ENCODE measurements around the gene MDH1.
"Not testable (repeated sequence)": the region's sequence is repeated elsewhere in the genome, so short reads cannot be mapped to it uniquely, and the experiment has no call there.

MDH1 gene

DNA sequence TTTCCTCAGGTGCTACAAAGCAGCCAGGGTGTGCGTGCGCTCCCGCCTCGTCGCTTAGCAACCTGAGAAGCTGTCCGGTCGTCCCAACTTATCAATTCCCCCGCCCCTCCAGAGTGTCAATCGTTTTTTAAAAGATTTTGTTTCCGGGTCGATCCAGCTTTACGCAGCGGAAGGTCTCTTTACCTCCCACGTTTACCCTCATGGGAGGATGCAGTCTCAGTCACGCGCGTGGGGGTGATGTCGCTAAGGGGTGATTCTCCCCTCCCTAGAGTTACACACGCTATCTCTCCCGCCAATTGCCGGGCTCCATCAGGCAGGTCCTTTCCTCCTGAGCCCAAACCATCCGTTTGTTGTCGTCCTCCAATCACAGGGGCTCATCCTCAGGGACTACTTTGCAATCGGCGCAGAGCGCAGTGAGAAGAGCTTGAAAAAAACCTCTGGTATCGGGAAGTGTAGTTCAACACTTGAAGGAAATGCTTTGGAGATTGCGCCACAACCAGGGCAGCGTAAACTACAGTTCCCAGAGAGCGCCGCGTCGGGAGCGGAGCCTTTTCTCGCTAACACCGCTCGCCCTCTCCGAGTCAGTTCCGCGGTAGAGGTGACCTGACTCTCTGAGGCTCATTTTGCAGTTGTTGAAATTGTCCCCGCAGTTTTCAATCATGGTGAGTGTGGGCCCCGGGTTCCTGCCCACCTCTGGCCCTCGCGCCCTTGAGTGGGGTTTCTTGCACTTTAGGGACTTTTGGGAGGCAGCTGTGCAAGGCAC, at the start of gene MDH1, which contains the start of gene WDPCP:
Gene MDH1 (plus strand): TSS at position 579 of the 763 bp plus-strand sequence. CDS start 81 bp downstream, at position 660.
Gene WDPCP (minus strand): TSS at position 93 of the 763 bp plus-strand sequence. CDS start 206 bp downstream, outside the sequence.
- DNase-seq: peak; percentile 93

DNA sequence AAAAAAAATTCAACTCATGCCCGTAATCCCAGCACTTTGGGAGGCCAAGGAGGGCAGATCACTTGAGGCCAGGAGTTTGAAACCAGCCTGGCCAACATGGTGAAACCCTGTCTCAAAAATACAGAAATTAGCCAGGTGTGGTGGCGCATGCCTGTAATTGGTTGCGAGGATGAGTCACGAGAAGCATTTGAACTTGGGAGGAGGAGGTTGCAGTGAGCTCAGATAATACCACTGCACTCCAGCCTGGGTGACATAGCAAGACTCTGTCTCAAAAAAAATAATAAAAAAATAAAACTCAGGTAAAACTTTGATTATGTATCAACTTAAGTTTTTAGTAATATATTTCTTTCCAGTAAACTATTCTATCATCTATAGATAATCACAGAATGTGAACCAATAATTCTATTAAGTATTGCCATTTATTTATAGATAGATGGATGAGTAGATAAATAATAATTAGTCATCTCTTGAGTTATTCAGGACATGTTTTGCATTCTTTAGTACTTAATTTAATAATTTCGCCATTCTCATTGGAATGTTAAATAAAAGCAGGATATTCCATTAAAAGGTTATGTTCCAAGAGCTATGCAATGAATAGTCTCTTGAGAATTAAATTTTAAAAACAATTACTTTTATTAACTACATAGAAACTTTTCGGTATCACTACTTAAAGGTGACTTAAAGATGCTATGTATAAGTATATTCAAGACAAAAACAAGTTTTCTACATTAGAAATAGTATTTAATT, 49.2 kb upstream of the MDH1 start:
- DNase-seq: no peak

DNA sequence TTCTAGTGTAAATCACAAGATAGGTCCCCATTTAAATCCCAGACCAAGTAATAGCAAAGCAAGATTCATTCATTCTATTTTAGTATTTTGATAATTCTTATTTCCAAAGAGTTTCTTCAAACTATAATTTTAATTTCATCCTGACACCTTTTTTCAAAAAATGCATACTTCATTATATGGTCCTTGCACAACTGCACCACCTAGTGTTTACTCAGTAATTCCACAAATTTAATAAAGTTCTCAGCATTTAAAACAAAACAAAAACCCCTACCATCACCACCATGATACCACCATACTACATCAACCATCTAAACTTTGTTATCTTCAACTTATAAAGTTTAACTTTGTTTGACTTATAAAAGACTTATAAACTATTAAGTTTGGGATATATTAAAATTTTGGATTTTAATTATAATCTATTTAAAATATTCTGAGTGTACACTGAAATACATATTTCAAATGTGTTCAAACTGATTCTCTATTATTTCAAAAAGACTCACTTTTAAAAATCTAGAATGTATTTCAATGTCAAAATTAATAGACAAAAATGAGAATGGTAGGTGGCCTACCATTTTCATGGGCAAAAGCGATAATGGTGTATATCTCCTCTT, 44.6 kb upstream of the MDH1 start:
- DNase-seq: no peak

DNA sequence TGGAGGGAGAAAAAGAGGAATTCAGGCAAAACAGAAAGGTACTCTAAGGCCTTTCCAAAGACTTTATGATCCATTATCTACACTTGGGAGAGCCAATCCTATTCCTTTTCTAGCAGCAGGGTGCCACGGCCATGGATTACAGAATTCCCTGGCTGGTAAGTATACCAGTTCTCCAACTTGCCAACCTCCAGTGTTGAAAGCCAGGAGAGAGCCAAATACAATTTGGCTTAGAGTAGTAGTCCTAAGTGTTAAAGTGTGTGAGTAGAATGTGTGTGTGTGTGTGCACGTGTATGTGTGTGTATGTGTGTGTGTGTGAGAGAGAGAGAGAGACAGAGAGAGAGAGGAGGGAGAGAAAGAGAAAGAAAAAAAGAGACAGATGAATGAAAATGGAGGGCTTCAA, 43.7 kb upstream of the MDH1 start:
- DNase-seq: no peak

DNA sequence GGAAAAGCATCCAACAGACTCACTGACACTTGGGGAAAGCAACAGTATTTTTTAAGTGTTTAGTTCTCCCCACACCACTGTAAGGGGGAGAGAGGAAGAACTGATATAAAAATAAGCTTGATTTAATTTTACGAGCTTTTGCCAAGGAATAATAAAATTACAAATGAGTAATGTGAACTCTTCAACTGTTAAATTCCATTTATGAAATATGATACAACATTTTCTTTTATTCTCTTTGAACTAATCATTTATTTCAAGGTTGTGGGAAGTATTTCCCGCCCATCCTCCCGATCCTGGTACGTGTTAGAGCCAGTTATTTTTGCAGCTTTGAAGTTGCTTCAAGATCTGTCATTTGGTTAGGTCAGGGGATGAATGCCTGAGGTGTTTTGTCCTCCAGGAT, 35.7 kb upstream of the MDH1 start:
- no peak for DNase-seq

DNA sequence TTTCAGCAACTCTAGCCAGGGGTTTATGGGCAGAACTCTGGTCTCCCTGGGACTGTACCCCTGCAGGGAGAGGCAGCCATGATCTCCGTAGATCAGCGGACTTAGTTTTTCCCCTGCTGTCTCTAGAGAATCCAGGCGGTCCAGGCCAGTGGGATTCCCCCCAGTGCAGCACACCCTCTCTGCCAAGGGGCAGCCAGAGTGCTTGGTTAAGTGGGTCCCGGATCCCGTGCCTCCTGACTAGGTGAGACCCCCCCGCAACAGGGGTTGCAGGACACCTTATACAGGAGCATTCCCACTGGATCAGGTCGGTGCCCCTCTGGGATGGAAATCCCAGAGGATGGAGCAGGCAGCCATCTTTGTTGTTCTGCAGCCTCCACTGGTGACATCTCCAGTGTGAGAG, 33.5 kb upstream of the MDH1 start:
- DNase-seq: no peak

DNA sequence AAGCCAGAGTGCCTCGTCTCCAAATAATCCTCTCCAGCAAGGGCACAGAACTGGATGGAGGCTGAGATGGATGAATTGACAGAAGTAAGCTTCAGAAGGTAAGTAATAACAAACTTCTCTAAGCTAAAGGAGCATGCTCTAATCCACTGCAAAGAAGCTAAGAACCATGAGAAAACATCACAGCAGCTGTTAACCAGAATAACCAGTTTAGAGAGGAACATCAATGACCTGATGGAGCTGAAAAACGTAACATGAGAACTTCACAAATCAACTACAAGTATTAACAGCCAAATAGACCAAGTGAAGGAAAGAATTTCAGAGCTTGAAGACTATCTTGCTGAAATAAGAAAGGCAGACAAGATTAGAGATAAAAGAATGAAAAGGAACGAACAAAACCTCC, 32.8 kb upstream of the MDH1 start:
- no peak for DNase-seq

DNA sequence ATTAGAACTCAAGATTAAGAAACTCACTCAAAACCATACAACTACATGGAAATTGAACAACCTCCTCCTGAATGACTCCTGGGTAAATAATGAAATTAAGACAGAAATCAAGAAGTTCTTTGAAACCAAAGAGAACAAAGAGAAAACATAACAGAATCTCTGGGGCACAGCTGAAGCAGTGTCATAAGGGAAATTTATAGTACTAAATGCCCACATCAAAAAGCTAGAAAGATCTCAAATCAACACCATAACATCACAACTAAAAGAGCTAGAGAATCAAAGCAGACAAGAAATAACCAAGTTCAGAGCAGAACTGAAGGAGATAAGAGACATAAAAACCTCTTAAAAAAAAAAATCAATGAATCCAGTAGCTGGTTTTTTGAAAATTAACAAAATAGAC, 30.9 kb upstream of the MDH1 start:
- not testable (repeated sequence) for DNase-seq

DNA sequence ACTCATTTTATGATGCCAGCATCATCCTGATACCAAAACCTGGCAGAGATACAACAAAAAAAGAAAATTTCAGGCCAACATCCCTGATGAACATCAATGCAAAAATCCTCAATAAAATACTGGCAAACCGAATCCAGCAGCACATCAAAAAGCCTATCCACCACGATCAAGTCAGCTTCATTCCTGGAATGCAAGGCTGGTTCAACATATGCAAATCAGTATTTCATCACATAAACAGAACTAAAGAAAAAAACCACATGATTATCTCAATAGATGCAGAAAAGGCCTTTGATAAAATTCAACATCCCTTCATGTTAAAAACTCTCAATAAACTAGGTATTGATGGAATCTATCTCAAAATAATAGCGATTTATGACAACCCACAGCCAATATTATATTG, 29.8 kb upstream of the MDH1 start:
- DNase-seq: not testable (repeated sequence)

DNA sequence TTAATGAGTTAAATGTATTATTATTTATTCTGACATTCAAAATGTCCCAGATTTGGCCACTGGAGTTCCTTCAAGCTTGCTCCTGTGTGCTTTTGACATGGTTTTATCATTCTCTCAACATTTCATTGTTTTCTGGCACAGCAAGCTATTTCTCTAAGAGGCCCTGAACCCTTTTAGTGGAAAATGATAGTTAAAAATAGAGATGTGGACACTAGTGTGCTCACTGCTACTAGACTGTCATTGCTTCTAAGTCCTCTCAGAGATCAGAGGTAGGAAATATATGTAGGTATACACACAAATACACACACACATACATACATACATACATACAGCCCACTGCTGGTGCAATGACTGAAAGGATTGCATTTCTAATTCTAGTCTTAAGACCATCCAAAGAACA, 26.0 kb upstream of the MDH1 start:
- DNase-seq: no peak

DNA sequence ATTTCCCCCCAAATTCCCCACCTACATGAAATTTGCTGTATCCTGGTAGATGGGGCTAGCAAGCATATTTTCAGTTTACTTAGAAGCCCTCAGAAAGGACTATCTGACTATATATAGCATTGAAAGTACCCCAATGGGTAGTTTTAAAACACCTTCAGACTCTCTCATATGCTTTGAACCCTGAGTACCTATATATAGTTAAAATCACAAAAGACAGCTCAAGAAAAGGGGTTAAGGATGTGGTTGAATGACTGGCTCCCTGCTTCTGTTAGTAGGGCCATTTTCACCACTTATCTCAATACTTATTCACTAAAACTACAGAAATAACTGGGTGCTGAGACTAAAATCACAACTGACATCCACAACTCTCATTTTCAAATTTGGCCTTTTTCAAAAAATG, 19.0 kb upstream of the MDH1 start:
- DNase-seq: no peak

DNA sequence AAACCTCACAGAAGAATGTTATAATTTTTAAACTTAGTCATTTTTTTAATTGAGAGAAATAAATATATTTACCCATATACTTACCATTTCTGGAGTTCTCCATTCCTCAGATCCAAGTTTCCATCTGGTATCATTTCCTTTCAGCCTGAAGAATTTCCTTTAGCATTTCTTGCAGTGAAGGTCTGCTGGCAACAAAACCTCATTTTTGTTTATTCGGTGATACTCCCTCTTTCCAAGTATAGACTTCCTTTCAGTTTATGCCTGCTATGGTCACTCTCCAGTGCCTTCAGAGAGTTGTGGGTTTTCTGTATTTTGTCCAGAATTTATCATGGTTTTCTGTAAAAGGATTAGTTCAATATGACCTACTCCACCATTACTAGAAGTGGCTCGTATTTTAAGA, 17.5 kb upstream of the MDH1 start:
- no peak for DNase-seq

DNA sequence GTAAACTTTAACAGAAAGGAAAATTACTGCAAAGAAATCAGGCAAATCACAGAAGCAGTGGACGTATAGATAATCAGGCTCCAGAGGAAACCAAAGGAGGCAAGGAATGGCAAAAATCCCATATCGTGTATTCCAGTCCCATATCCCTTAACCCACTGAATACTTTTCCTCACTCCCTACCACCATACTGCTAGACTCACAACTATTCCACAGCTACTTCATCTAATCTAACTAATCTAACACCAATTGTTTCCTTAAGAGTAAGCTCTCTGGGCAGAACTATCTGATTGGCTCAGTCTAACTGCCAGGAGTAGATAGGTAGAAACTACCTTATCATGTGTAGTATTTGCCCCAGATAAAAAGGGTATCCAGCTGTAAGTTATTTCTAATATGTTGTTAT, 16.8 kb upstream of the MDH1 start:
- DNase-seq: no peak

DNA sequence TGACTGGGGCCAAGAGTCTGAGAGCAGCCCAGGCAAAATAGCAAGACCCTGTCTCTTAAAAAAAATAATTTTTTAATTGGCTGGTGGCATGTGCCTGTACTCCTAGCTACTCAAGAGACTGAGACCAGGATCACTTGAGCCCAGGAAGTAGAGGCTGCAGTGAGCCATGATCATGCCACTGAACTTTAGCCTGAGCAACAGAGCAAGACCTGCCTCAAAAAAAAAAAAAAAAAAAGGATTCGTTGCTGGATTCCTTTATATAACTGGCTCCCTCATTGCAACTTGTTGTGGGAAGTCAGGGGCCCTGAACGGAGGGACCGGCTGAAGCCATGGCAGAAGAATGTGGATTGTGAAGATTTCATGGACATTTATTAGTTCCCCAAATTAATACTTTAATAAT, 15.7 kb upstream of the MDH1 start:
- not testable (repeated sequence) for DNase-seq

DNA sequence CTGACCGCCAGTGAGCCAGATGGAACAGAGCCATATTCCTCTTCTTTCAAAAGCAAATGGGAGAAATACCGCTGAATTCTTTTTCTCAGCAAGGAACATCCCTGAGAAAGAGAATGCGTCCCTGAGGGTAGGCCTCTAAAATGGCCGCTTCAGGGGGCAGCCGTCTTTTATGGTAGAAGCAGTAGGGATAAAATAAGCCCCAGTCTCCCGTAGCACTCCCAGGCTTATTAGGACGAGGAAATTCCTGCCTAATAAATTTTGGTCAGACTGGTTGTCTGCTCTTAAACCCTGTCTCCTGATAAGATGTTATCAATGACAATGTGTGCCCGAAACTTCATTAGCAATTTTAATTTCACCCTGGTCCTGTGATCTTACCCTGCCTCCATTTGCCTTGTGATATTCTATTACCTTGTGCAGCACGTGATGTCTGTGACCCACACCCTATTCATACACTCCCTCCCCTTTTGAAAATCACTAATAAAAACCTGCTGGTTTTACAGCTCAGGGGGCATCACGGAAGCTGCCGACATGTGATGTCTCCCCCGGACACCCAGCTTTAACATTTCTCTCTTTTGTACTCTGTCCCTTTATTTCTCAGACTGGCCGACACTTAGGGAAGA, 14.9 kb upstream of the MDH1 start:
- not testable (repeated sequence) for DNase-seq

DNA sequence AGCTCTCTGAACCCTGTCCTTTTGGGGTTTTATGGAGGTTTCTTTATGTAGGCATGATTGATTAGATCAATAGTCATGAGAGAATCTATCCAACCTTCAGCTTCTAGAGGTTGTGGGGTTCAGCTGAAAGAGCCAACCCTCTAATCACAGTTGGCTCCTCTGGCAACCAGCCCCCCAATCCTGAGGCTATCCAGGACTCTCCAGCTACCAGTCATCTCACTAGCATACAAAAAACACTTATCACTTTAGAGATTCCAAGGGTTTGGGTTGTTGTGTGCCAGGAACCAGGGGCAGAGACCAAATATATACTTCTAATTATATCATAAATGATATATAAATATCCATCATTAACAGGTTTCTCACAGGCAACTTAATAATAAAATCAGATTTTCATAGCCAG, 12.2 kb upstream of the MDH1 start:
- DNase-seq: no peak

DNA sequence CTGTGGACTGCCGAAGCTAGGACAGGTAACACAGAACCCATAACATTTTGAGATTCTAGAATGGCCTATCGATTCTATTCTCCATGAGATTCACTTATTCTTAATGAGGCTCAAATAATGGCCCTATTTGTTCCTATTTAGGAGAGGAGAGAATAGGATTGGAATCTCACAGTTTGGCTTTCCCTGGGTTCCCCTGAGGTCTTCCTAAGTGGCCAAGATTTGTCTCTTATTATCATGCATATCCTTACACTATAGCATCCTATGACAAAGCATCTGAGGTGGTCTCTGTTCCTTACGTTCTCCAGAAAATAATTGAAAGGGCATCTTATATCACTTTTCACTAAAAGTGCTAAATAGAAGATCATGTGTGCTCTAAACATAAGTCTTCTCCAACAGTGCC, 10.0 kb upstream of the MDH1 start:
- no peak for DNase-seq

DNA sequence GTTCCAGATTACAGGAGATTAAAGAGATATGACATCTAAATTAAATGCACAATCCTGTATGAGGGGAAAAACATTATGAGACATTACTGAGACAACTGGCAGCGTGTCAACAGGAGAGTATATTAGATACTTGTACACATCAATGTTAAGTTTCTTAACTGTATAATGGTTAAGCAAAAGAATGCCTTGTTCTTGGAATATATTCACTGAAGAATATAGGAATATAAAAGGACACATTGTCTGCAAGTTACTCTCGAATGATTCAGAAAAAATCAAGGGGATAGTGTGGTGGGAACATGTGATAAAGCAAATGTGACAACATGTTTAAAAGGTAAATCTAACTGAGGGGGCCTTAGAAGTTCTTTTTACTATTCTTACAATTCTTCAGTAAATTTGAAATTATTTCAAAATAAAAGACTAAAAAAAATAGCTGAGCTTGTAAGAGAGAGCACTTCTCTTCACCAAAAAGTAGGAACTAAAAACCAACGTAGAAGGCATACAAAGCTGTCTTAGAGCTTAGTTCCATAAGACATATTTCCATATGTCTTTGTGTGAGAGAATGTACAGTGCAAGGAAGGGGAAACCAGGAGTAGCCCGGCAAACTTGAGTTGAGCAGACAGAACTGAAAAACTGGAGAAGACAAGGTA, 8.0 kb upstream of the MDH1 start:
- DNase-seq: no peak

DNA sequence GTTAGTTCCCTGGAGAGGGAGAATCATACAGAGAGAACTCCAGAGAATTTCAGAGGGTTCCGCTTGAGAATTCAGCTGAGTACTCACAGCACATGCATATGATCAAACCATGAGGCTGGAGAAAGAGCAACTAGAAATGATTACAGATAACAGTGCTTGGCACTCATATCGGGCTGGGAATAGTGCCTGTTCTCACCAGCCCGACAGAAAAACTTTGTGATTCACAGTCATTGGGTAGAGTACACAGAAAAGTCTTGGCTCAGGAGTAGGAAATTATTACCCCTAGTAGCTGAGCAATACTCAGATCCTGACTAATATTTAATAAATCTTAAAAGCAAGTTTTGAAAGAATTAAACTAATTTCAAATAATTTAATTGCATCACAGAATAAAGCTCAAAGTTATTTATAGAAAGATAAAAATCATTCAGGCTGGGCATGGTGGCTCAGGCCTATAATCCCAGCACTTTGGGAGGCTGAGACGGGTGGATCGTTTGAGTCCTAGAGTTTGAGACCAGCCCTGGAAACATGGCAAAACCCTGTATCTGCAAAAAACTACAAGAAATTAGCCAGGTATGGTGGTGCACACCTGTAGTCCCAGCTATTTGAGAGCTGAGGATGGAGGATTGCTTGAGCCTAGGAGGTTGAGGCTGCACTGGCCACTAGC, 7.3 kb upstream of the MDH1 start:
- DNase-seq: no peak

DNA sequence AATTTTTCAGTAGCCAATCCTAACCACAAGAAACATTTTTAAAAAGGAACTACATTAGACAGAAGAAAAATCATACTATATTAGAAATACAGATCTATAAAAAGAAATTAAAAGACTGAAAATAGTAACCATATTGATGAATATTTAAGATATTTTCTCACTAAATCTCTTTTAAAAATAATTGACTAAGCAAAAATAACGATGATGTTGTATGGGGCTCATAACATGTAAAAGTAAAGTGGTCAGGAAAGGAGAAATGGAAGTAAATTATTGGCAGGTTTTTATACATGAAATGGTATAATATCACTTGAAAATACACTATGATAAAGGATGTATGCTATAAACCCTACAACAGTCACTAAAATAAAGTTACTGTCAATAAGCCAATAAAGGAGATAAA, 5.9 kb upstream of the MDH1 start:
- DNase-seq: no peak

DNA sequence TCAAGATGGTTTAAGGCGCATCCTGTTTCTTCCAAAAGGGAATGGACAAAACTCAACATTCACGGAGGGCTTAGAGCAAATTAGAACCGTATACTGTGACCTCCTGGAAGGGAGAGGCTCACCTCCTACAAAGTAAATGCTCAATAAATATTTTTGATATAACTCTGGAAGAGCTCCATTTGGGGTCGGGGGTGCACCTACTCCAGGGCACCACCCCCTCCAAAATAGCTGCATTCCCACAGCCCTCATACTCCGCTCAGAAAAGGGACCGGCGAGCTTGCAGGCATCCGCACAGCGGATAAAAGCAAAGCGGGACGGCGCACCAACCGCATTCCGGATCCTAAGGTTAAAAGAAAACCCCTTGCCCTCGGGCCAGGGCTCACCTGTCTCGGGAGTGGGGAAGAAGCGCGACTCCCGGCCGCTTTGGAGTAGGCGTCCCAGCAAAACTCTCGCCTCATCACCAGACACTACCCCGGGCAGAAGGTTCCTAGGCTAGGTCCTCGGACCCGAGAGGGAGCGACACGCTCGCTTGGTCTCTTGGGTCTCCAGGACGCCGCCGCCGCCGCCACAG, 864 bp upstream of the MDH1 start:
- DNase-seq: no peak

All from activated CD8-positive, alpha-beta memory T cell treated with anti-CD3 and anti-CD28 coated beads for 24 hours (primary cell).